GM12864 (cell line): ENCODE results near the gene MAGED1.
"Not testable (repeated sequence)": the region's sequence is repeated elsewhere in the genome, so short reads cannot be mapped to it uniquely, and the experiment has no call there.

ENCODE experiments used
- DNase-seq: peaks from one replicate; pipeline ENCODE4 v3.0.0-alpha.2; 2011; ENCODE audit warnings: low read depth
- H3K4me3 ChIP-seq: 2 replicates; pipeline ENCODE4 v1.5.1; 2011; ENCODE audit warnings: mild to moderate bottlenecking, low read depth, low read length, control low read depth
- TF ChIP-seq, protein P1 (sequence below): IDR thresholded peaks from 2 replicates; pipeline ENCODE4 v1.5.1; 2011; ENCODE audit warnings: low read depth, mild to moderate bottlenecking, moderate library complexity, low read length, control low read depth, inconsistent platforms; ENCODE audit errors: missing control alignments

The MAGED1 gene

DNA sequence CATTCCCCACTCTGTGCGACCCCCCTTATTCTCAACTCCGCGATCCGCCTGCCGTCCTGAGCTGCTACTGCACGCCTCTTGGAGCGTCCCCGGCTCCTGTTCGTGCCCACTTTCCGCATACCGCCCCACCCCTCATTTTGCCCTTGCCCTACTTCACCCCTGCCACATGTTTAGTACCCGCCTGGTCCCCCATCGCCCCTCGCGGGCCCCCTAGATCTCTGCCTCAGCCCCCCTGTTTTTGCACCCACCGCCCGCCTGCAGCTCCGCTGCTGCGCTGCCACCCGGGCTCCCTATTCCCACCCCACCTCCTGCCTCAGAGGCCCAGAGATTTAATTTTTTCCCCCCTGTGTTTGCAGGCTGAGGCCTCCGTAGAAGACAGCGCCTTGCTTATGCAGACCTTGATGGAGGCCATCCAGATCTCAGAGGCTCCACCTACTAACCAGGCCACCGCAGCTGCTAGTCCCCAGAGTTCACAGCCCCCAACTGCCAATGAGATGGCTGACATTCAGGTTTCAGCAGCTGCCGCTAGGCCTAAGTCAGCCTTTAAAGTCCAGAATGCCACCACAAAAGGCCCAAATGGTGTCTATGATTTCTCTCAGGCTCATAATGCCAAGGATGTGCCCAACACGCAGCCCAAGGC is 1.4 kb downstream of the MAGED1 start:
- peak overlapping the region; percentile 74 for H3K4me3 ChIP-seq

DNA sequence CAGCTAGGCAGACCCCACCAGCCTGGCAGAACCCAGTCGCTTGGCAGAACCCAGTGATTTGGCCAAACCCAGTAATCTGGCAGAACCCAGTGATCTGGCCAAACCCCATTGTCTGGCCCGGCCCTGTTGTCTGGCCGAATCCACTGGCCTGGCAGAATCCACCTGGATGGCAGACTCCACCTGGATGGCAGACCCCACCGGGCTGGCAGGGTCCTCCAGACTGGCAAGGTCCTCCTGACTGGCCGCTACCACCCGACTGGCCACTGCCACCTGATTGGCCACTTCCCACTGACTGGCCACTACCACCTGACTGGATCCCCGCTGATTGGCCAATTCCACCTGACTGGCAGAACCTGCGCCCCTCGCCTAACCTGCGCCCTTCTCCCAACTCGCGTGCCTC is 3.2 kb downstream of the MAGED1 start:
- no peak overlapping the region for H3K4me3 ChIP-seq
- TF ChIP-seq, protein P1, sequence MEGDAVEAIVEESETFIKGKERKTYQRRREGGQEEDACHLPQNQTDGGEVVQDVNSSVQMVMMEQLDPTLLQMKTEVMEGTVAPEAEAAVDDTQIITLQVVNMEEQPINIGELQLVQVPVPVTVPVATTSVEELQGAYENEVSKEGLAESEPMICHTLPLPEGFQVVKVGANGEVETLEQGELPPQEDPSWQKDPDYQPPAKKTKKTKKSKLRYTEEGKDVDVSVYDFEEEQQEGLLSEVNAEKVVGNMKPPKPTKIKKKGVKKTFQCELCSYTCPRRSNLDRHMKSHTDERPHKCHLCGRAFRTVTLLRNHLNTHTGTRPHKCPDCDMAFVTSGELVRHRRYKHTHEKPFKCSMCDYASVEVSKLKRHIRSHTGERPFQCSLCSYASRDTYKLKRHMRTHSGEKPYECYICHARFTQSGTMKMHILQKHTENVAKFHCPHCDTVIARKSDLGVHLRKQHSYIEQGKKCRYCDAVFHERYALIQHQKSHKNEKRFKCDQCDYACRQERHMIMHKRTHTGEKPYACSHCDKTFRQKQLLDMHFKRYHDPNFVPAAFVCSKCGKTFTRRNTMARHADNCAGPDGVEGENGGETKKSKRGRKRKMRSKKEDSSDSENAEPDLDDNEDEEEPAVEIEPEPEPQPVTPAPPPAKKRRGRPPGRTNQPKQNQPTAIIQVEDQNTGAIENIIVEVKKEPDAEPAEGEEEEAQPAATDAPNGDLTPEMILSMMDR = no peak

More for the DNA sequence above, 1.4 kb downstream of the MAGED1 start:
- TF ChIP-seq, protein P1 = no peak
- DNase-seq = peak; percentile 42

GRCh38 chrX:51899741-51900140 is 6.3 kb downstream of the MAGED1 start:
- H3K4me3 ChIP-seq = no peak overlapping the region
- DNase-seq = no peak
- TF ChIP-seq, protein P1 = no peak

More for the DNA sequence above, 3.2 kb downstream of the MAGED1 start:
- DNase-seq = no peak

GRCh38 chrX:51902510-51903050 is 9.2 kb downstream of the MAGED1 start:
- DNase-seq = no peak
- TF ChIP-seq, protein P1 = no peak
- no peak overlapping the region for H3K4me3 ChIP-seq

- DNase-seq, H3K4me3 ChIP-seq: not testable (repeated sequence)
Observed at GRCh38 chrX:51905152-51905551, 11.7 kb downstream of the MAGED1 start.

- H3K4me3 ChIP-seq = no peak overlapping the region
- TF ChIP-seq, protein P1 = no peak
- no peak for DNase-seq
Observed at GRCh38 chrX:51905711-51906110, 12.3 kb downstream of the MAGED1 start.

- TF ChIP-seq, protein P1 = no peak
- no peak overlapping the region for H3K4me3 ChIP-seq
- no peak for DNase-seq
Observed at GRCh38 chrX:51917604-51918003, 24.2 kb downstream of the MAGED1 start.
